ENCODE measurements around the gene ORC4. TPM values are rescaled to one million over a fixed set of nuclear protein-coding genes. Genes with fewer than 3 reads are reported as not detected.

ORC4 gene
- total RNA-seq, 1 experiment from 2014 or later, result 72.9 TPM

GRCh38 chr2:148067801-148068200 is 47.3 kb upstream of the ORC4 start:
- H4K5ac ChIP-seq (ENCODE audit: insufficient read length, low read depth, low read length), result no peak overlapping the region
- peak overlapping the region in 1 of 3 experiments; percentile 9; a peak in 1 of 7 replicates for H3K27ac Mint-ChIP-seq
- H3K4me2 ChIP-seq (ENCODE audit: insufficient read depth, insufficient read length, low read length), result no peak overlapping the region
- peaks cover 2% of the 10 kb centered on the region; the same call in 1 of the 2 replicates for H3K79me2 ChIP-seq (ENCODE audit: insufficient read depth, low read length)
- no peak overlapping the region for H2AFZ ChIP-seq (ENCODE audit: low read length)
- H3T11ph ChIP-seq (ENCODE audit: low read length), result no peak overlapping the region
- no peak overlapping the region for H2BK120ac ChIP-seq (ENCODE audit: low read depth, low read length, poor library complexity, severe bottlenecking)
- DNase-seq, result no peak
- no peak overlapping the region for H4K91ac ChIP-seq (ENCODE audit: insufficient read length, low read depth, low read length)
- no peak overlapping the region for H2BK12ac ChIP-seq (ENCODE audit: insufficient read length, low read depth, low read length)
- H3K14ac ChIP-seq (ENCODE audit: insufficient read depth, low read length), result no peak overlapping the region
- H3K18ac ChIP-seq (ENCODE audit: insufficient read length, low read depth, low read length), result no peak overlapping the region
- no peaks in the 10 kb centered on the region for H3K9me3 ChIP-seq (ENCODE audit: control insufficient read depth, low read depth, low read length)
- WGBS (ENCODE audit: extremely low coverage, insufficient read length, low lambda C conversion rate), result no CpG with 5 or more reads among the region's 1 CpG
- H3K23ac ChIP-seq (ENCODE audit: insufficient read length, low read depth, low read length), result no peak overlapping the region
- H2AK5ac ChIP-seq (ENCODE audit: insufficient read length, low read length), result no peak overlapping the region
- H3K27ac ChIP-seq (ENCODE audit: insufficient read length, low read depth, low read length), result no peak overlapping the region
- no peak overlapping the region for H2BK20ac ChIP-seq (ENCODE audit: low read depth, low read length, poor library complexity, severe bottlenecking)
- H3K4me1 Mint-ChIP-seq, result no peaks in the 10 kb centered on the region
- H3K56ac ChIP-seq (ENCODE audit: insufficient read length, low read depth, low read length), result no peak overlapping the region
- H3K9ac ChIP-seq (ENCODE audit: extremely low read depth, insufficient read length, low read length), result no peak overlapping the region
- no peak for TF ChIP-seq CTCF (conservative IDR thresholded peaks at IDR 0.05)
- no peak overlapping the region for H4K8ac ChIP-seq (replicated peaks; ENCODE audit: insufficient read length, low read depth, low read length)
- H4K20me1 ChIP-seq (ENCODE audit: control insufficient read depth, insufficient read depth, insufficient read length), result no peaks in the 10 kb centered on the region
- no peaks in the 10 kb centered on the region for H3K36me3 Mint-ChIP-seq (ENCODE audit: insufficient read depth in 1 of 3, low read depth in 3 of 3)
- no peak overlapping the region for H3K4me3 Mint-ChIP-seq
- H3K27me3 ChIP-seq (ENCODE audit: insufficient read depth, low read length), result no peaks in the 10 kb centered on the region
- no peaks in the 10 kb centered on the region; a peak in 1 of 5 replicates for H3K9me3 Mint-ChIP-seq
- H3K4me1 ChIP-seq (ENCODE audit: insufficient read depth, low read length), result no peaks in the 10 kb centered on the region
- H3K79me1 ChIP-seq (ENCODE audit: insufficient read depth, low read depth, low read length, poor library complexity, severe bottlenecking), result no peaks in the 10 kb centered on the region
- H2BK15ac ChIP-seq (ENCODE audit: low read depth, low read length), result no peak overlapping the region
- H2BK5ac ChIP-seq (ENCODE audit: insufficient read length, low read length), result no peak overlapping the region
- H3K4ac ChIP-seq (ENCODE audit: low read depth, low read length), result no peak overlapping the region
- no peaks in the 10 kb centered on the region for H3K27me3 Mint-ChIP-seq (ENCODE audit: low read depth)
- H3K23me2 ChIP-seq (ENCODE audit: insufficient read length, low read depth, low read length, poor library complexity, severe bottlenecking), result no peaks in the 10 kb centered on the region
